GM12873 (cell line): ENCODE results near the gene ANKRD6.

Experiments
- TF ChIP-seq, protein P1 (sequence below): IDR thresholded peaks from 2 replicates; pipeline ENCODE4 v1.5.1; 2012; ENCODE audit warnings: low read depth, mild to moderate bottlenecking, moderate library complexity, low read length, control low read depth; ENCODE audit not compliant: insufficient read depth; ENCODE audit errors: missing control alignments

ANKRD6 gene

DNA sequence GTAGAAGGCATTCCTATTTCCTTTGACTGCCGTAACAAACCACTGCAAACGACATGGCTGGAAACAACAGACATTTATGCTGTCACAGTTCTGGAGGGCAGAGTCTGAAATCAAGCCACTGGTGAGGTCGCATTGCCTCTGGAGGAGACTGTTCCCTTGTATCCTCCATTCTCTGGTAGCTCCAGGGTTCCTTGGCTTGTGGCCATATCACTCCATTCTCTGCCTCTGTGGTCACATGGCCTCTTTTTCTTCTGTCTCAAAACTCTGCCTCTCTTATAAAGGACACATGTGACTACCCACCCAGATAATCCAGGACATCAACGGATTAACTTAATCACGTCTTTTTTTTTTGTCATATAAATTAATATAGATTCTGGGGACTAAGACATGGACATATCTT, 121.2 kb downstream of the ANKRD6 start:
- TF ChIP-seq, protein P1, sequence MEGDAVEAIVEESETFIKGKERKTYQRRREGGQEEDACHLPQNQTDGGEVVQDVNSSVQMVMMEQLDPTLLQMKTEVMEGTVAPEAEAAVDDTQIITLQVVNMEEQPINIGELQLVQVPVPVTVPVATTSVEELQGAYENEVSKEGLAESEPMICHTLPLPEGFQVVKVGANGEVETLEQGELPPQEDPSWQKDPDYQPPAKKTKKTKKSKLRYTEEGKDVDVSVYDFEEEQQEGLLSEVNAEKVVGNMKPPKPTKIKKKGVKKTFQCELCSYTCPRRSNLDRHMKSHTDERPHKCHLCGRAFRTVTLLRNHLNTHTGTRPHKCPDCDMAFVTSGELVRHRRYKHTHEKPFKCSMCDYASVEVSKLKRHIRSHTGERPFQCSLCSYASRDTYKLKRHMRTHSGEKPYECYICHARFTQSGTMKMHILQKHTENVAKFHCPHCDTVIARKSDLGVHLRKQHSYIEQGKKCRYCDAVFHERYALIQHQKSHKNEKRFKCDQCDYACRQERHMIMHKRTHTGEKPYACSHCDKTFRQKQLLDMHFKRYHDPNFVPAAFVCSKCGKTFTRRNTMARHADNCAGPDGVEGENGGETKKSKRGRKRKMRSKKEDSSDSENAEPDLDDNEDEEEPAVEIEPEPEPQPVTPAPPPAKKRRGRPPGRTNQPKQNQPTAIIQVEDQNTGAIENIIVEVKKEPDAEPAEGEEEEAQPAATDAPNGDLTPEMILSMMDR = no peak

DNA sequence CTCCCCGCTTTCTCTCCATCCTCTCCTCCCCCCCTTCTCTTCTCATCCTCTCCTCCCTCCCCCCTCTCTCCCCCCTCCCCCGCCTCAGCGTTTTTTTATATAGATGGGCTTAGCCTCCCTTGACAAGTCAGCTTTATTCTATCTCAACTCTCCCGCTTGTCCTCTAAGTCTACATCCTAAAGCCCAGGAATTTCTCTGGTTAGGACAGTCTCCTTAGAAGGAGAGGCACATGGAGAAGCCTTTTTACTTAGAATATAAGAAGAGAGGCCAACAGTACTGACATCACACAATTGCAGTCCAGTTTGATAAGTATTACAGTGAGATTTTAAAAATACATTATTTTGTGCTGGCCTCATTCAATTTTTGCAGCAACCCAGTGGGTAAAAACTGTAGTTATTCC, 122.1 kb downstream of the ANKRD6 start:
- TF ChIP-seq, protein P1 = no peak

DNA sequence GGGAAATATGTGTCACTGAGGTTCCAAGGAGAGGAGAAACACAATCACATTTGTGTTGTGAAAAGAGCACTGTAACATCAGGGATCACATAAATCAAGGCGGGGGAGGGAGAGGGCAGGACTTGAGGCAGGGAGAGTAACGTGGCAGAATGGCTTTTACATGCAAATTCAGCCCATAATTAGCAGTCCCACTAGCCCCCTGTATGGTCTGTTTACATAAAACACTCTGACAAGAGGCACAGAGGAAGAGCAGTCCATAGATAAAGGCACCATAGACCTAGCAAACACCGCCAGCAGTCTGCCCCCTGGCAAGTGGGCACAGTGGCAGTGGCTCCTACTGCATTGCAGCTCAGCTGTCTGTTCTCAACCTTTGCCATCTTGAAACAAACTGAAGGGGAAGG, 122.9 kb downstream of the ANKRD6 start:
- TF ChIP-seq, protein P1 = no peak

DNA sequence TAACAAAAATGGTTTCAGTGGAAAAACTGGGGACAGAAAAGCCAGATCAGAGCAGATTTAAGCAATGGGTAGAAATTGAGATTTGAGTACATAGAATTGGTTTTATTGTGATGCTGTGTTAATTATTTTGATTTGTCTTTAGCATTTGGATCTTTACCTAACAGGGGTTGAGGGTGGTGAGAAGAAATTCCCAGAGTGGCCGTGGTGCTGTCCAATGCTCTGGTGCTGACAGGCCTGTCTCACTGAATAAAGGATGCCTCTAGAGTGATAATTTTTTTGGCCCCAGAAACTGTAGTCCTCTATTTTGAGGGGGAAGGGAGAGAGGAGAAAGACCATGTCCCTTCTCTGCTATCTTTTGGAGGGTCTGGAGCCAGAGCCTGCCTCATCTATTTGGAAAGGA, 126.5 kb downstream of the ANKRD6 start:
- TF ChIP-seq, protein P1 = no peak

DNA sequence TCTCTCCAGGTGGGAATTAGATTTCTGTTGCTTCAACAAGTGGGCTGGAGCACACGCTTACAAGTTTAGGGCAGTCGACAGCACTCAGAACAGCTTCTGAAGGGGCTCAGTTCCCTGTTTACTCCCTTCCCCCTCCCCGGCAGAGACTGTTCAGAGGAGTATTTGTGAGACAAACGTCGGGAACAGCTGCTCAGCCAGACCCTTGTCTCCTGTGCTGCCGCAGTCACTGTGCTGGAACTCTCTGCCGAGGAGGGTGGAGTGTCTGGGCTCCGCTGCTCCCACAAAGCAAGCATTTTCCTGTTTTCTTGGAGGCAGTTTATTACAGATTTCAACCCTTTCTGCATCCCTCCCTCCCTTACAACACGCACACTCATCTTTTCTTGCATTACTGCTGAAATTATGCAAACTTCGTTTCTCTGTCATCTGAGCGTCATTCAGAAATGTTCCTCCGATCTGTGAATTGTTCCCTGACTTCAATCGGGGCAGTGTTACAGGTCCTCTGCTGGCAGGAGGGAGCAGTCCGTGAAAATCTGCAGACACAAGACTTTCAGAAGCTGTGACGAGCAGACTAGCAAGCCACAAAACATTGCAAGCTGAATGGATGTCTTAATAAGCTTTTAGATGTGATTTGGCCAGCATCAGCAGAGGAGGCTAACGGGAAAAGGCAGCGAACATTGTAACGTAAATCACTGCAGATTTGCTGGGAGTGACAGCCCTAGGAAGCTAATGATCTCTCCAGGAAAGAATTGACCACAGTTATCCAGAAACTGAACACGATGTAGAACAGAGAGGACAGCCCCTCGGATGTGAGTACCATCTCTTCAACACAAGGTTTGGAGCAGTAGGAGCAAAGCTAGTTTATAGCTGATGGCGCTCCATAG, 129.4 kb downstream of the ANKRD6 start:
- TF ChIP-seq, protein P1 = no peak

DNA sequence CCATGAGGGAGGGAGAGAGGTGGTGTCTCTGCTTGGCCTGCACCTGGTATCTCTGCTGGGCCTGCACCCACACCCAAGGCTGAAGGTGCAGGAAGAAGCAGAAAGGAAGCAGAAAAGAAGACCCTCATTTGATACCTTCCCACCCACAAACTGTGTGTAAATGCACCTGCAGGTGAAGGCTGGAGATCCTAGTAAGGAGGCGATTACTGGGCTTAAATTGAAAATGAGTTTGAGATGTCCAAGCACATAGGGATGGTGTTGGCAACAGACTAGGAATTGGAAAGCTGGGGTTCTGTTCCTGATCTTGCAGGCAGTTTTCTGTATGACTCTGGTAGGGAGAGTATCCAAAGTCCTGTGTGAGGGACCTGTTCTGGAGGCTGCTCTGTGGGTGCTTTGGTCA, 130.9 kb downstream of the ANKRD6 start:
- TF ChIP-seq, protein P1 = no peak

DNA sequence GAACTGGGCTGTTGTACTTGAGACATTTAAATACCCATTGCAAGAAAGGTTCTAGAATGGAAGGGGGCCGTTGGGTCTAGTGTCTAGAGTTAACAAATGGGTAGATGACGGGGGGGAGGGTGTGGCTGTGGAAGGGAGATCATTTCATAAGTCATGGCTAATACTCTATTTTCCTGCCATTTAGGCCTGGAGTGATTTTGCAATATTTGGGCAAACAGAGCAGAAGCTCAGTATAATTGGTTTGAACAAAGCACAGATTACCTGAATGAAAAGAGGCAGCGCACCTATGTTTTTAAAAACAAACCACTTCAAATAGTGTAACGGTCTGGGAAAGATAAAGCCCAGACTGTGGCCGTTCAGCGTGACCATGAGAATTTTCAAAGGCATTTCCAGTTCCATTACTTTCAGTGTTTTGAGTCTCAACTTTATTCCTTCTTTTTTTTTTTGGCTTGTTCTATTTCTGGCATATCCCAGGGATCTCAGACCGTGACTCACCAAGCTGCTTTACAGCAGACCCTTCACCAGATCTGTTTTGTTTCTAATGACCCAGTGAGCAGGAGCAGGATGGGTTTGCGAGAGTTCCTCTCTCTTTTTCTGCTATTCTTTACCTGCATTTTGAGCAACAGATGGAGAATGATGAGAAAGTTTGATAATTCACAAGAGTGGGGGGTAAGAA, 131.9 kb downstream of the ANKRD6 start:
- TF ChIP-seq, protein P1 = no peak
